ENCODE measurements around the gene ROR2. TPM values are rescaled to one million over a fixed set of nuclear protein-coding genes. Genes with fewer than 3 reads are reported as not detected.

The ROR2 gene
- total and polyA plus RNA-seq, 2 of the 13 experiments (the other 11 are each of a cell fraction or from before 2014, with no cell fraction given): not detected

DNA sequence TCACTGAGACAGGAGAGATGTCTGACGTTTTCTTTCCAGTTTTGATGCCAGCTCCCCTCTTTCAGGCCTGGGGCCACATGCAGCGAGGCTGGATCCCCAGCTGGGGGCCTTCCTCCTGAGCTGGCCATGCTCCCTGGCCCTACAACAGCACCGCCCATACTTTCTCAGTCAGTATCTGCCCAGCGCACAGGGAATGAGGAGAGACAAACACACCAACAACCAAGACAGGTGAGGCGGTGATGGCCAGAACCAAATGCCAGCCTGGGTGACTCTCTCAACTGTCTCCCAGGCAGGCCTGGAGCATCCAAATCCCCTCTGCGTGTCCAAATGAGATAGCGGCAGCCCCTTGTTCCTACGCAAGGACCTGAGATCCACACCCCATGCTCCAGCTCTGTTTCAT is 109.6 kb downstream of the ROR2 start (continued):
- no peak for TF ChIP-seq NCOA2 (CRISPR knock-in tag; IDR thresholded peaks at IDR 0.05)
- TF ChIP-seq, protein P1, sequence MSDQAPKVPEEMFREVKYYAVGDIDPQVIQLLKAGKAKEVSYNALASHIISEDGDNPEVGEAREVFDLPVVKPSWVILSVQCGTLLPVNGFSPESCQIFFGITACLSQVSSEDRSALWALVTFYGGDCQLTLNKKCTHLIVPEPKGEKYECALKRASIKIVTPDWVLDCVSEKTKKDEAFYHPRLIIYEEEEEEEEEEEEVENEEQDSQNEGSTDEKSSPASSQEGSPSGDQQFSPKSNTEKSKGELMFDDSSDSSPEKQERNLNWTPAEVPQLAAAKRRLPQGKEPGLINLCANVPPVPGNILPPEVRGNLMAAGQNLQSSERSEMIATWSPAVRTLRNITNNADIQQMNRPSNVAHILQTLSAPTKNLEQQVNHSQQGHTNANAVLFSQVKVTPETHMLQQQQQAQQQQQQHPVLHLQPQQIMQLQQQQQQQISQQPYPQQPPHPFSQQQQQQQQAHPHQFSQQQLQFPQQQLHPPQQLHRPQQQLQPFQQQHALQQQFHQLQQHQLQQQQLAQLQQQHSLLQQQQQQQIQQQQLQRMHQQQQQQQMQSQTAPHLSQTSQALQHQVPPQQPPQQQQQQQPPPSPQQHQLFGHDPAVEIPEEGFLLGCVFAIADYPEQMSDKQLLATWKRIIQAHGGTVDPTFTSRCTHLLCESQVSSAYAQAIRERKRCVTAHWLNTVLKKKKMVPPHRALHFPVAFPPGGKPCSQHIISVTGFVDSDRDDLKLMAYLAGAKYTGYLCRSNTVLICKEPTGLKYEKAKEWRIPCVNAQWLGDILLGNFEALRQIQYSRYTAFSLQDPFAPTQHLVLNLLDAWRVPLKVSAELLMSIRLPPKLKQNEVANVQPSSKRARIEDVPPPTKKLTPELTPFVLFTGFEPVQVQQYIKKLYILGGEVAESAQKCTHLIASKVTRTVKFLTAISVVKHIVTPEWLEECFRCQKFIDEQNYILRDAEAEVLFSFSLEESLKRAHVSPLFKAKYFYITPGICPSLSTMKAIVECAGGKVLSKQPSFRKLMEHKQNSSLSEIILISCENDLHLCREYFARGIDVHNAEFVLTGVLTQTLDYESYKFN (CRISPR knock-in tag; conservative IDR thresholded peaks at IDR 0.05): no peak

DNA sequence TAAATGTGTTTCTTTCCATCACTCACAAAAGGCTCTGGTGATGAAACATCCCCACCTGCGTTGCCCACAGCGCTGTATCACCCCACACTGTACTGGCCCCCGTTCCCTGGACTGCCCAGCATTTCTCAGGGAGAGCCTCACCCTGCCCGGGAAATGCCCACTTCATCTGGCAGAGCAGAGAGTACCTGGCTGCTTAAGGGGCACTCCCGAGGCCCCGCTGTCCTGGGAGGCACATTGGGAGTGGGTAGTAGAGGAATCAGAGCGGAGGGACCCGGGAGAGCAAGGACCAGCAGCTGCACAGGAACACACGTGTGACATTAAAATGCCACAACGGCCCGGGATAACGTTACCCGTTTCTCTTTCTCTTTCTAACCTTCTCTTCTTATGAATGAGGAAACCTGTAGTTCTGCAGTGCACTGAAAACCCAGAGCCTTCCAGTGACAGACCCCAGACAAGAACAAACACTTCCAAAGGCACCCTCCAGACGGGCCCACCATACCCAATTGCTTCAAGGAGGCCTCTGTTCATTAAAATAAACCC is 110.0 kb downstream of the ROR2 start:
- ATAC-seq (no peak), DNase-seq (ENCODE audit: low spot score) (no peak), FAIRE-seq (no peak)
- H2AFZ ChIP-seq (ENCODE audit: low read length): no peak overlapping the region
- CTCF ChIA-PET (ENCODE audit: low intra/inter-chr PET ratio, low total read pairs): no interaction called here
- no peak overlapping the region for H3K9ac ChIP-seq (ENCODE audit: insufficient read depth, low read depth, low read length)
- no peaks in the 10 kb centered on the region for H3K36me3 ChIP-seq (replicated peaks in 1 of 2; ENCODE audit: control insufficient read depth in 1 of 2, insufficient read depth in 2 of 2, low read length in 2 of 2)
- H3K4me3 ChIP-seq (replicated peaks in 1 of 3; ENCODE audit: insufficient read depth in 1 of 3, low read depth in 2 of 3, low read length in 3 of 3): no peak overlapping the region
- peaks cover 4 to 70% of the 10 kb centered on the region in 2 experiments; a peak in 4 of 5 replicates for H3K27me3 ChIP-seq (ENCODE audit: control insufficient read depth in 1 of 2, insufficient read depth in 2 of 2, low read length in 2 of 2)
- H3K9me3 ChIP-seq (ENCODE audit: low read length): no peaks in the 10 kb centered on the region
- H3K4me1 ChIP-seq (ENCODE audit: insufficient read depth, low read length): no peaks in the 10 kb centered on the region
- H4K20me1 ChIP-seq (ENCODE audit: insufficient read depth, low read length): no peaks in the 10 kb centered on the region
- in situ Hi-C loops (cut with HindIII; ENCODE audit: extremely low pct_ligation_motif_present, low pct_unique_long_range_greater_than_20kb) (no loop called here), intact Hi-C loops (cut with micrococcal nuclease; ENCODE audit: unreplicated experiment) (no loop called here)
- no peaks in the 10 kb centered on the region for H3K79me2 ChIP-seq (ENCODE audit: insufficient read depth, low read length)
- WGBS (ENCODE audit: low lambda C conversion rate): 7% methylated on average over 9 of the region's 14 CpGs
- no TSS peak for BruUV-seq (replicated peaks)
- no peak overlapping the region for H3K27ac ChIP-seq (ENCODE audit: extremely low read length, insufficient read depth, low read length)
- POLR2A ChIA-PET: no interaction called here
- H3K4me2 ChIP-seq (ENCODE audit: low read depth, low read length): no peak overlapping the region
- no peak for TF ChIP-seq HNRNPUL1 (IDR thresholded peaks at IDR 0.05; ENCODE audit: low read depth, low read length)
- no peak for TF ChIP-seq ZNF205 (CRISPR knock-in tag; IDR thresholded peaks at IDR 0.05)
- TF ChIP-seq, protein P2, sequence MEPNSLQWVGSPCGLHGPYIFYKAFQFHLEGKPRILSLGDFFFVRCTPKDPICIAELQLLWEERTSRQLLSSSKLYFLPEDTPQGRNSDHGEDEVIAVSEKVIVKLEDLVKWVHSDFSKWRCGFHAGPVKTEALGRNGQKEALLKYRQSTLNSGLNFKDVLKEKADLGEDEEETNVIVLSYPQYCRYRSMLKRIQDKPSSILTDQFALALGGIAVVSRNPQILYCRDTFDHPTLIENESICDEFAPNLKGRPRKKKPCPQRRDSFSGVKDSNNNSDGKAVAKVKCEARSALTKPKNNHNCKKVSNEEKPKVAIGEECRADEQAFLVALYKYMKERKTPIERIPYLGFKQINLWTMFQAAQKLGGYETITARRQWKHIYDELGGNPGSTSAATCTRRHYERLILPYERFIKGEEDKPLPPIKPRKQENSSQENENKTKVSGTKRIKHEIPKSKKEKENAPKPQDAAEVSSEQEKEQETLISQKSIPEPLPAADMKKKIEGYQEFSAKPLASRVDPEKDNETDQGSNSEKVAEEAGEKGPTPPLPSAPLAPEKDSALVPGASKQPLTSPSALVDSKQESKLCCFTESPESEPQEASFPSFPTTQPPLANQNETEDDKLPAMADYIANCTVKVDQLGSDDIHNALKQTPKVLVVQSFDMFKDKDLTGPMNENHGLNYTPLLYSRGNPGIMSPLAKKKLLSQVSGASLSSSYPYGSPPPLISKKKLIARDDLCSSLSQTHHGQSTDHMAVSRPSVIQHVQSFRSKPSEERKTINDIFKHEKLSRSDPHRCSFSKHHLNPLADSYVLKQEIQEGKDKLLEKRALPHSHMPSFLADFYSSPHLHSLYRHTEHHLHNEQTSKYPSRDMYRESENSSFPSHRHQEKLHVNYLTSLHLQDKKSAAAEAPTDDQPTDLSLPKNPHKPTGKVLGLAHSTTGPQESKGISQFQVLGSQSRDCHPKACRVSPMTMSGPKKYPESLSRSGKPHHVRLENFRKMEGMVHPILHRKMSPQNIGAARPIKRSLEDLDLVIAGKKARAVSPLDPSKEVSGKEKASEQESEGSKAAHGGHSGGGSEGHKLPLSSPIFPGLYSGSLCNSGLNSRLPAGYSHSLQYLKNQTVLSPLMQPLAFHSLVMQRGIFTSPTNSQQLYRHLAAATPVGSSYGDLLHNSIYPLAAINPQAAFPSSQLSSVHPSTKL (CRISPR knock-in tag; IDR thresholded peaks at IDR 0.05): no peak
- TF ChIP-seq KAT7 (CRISPR knock-in tag; IDR thresholded peaks at IDR 0.05; ENCODE audit: borderline replicate concordance): no peak
- no peak for TF ChIP-seq ISL2 (CRISPR knock-in tag; IDR thresholded peaks at IDR 0.05)
- TF ChIP-seq, protein P3, sequence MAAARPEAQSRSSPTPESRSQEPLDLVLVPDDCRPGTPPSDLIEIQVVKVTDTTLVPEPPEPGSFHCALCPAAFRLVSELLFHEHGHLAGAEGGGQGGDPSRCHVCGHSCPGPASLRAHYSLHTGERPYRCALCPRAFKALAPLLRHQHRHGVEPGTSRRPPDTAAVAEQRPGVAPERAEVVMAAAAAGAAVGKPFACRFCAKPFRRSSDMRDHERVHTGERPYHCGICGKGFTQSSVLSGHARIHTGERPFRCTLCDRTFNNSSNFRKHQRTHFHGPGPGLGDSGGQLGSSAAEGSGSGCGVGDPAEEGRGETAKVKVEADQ (CRISPR knock-in tag; IDR thresholded peaks at IDR 0.05; ENCODE audit: borderline replicate concordance): no peak
- no peak for TF ChIP-seq ATF7-NPFF (CRISPR knock-in tag; IDR thresholded peaks at IDR 0.05; ENCODE audit: low read depth)
- TF ChIP-seq IRF2 (CRISPR knock-in tag; IDR thresholded peaks at IDR 0.05): no peak
- no peak for TF ChIP-seq KDM5A (IDR thresholded peaks at IDR 0.05; ENCODE audit: borderline replicate concordance, low read length)
- TF ChIP-seq ZNF660 (CRISPR knock-in tag; IDR thresholded peaks at IDR 0.05; ENCODE audit: borderline replicate concordance, low read depth): no peak
- no peak for TF ChIP-seq ZFP37 (CRISPR knock-in tag; IDR thresholded peaks at IDR 0.05; ENCODE audit: borderline replicate concordance)
- TF ChIP-seq SOX5 (CRISPR knock-in tag; IDR thresholded peaks at IDR 0.05; ENCODE audit: borderline replicate concordance): no peak
- TF ChIP-seq TP53 (CRISPR knock-in tag; conservative IDR thresholded peaks at IDR 0.05): no peak
- no peak for TF ChIP-seq YEATS4 (CRISPR knock-in tag; IDR thresholded peaks at IDR 0.05; ENCODE audit: borderline replicate concordance)
